Measurements from ENCODE around the gene YIPF6. TPM values are rescaled to one million over a fixed set of nuclear protein-coding genes. Genes with fewer than 3 reads are reported as not detected.

The YIPF6 gene
- polyA plus RNA-seq, 1 of the 3 experiments (the other 2 are of a cell fraction) = 15.0 TPM

DNA sequence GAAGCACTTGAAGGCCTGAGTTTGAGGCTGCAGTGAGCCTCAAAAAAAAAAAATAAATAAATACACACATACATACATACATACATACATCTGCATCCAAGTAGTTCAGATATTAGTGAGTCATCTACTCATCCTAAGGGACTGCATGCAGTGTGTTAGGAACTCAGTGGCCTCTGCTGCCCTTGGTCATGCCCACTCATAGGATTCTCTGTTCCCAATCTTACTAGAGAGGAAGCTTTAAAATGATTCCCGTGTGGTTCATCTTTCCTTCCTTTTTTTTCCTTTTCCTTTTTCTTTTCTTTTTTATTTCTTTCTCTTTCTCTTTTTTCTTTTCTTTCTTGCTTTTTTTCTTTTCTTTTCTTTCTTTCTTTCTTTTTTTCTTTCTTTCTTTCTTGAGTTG, 10.9 kb upstream of the YIPF6 start:
- Histone ChIP-seq H3K27ac (ENCODE audit: low read depth in 2 of 2, low read length in 1 of 2) (no peak overlapping the region), H2AFZ (ENCODE audit: low read depth) (no peak overlapping the region), H3K36me3 (replicated peaks in 1 of 2; ENCODE audit: control insufficient read depth in 1 of 2, insufficient read depth in 2 of 2, low read length in 1 of 2) (no peaks in the 10 kb centered on the region), H3F3A (replicated peaks; ENCODE audit: insufficient read depth) (no peaks in the 10 kb centered on the region), H3K9ac (no peak overlapping the region), H3K79me2 (ENCODE audit: insufficient read depth) (no peaks in the 10 kb centered on the region), H3K4me3 (ENCODE audit: low read depth in 2 of 2, low read length in 1 of 2) (no peak overlapping the region), H3K4me2 (no peak overlapping the region), H3K9me2 (no peaks in the 10 kb centered on the region), H3K9me3 (no peaks in the 10 kb centered on the region), H3K4me1 (ENCODE audit: control insufficient read depth in 1 of 2, insufficient read depth in 2 of 2, low read depth in 1 of 2, low read length in 1 of 2) (no peaks in the 10 kb centered on the region), H4K20me1 (ENCODE audit: insufficient read depth) (no peaks in the 10 kb centered on the region), H3K27me3 (ENCODE audit: insufficient read depth) (no peaks in the 10 kb centered on the region; the same call in 1 of the 2 replicates)
- ChIA-PET CTCF (no interaction called here), POLR2A (no interaction called here)
- DNase-seq = no peak
- TF ChIP-seq, protein P1, sequence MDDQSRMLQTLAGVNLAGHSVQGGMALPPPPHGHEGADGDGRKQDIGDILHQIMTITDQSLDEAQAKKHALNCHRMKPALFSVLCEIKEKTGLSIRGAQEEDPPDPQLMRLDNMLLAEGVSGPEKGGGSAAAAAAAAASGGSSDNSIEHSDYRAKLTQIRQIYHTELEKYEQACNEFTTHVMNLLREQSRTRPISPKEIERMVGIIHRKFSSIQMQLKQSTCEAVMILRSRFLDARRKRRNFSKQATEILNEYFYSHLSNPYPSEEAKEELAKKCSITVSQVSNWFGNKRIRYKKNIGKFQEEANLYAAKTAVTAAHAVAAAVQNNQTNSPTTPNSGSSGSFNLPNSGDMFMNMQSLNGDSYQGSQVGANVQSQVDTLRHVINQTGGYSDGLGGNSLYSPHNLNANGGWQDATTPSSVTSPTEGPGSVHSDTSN (IDR thresholded peaks at IDR 0.05) = no peak
- TF ChIP-seq, protein P2, sequence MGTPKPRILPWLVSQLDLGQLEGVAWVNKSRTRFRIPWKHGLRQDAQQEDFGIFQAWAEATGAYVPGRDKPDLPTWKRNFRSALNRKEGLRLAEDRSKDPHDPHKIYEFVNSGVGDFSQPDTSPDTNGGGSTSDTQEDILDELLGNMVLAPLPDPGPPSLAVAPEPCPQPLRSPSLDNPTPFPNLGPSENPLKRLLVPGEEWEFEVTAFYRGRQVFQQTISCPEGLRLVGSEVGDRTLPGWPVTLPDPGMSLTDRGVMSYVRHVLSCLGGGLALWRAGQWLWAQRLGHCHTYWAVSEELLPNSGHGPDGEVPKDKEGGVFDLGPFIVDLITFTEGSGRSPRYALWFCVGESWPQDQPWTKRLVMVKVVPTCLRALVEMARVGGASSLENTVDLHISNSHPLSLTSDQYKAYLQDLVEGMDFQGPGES (IDR thresholded peaks at IDR 0.05; ENCODE audit: low read depth, low read length) = no peak
- TF ChIP-seq NFIC (IDR thresholded peaks at IDR 0.05; ENCODE audit: borderline replicate concordance) (no peak), NRF1 (IDR thresholded peaks at IDR 0.05; ENCODE audit: low read depth, low read length) (no peak), RFX5 (IDR thresholded peaks at IDR 0.05; ENCODE audit: low read length) (no peak), EZH2phosphoT487 (IDR thresholded peaks at IDR 0.05; ENCODE audit: borderline replicate concordance, low read depth) (no peak), YY1 (IDR thresholded peaks at IDR 0.05; ENCODE audit: low read depth) (no peak), CHD2 (IDR thresholded peaks at IDR 0.05; ENCODE audit: low read length, partially characterized antibody) (no peak), MXI1 (IDR thresholded peaks at IDR 0.05; ENCODE audit: low read depth, low read length) (no peak)
- 15% methylated on average over 1 of the region's 1 CpG for WGBS (ENCODE audit: low lambda C conversion rate)

DNA sequence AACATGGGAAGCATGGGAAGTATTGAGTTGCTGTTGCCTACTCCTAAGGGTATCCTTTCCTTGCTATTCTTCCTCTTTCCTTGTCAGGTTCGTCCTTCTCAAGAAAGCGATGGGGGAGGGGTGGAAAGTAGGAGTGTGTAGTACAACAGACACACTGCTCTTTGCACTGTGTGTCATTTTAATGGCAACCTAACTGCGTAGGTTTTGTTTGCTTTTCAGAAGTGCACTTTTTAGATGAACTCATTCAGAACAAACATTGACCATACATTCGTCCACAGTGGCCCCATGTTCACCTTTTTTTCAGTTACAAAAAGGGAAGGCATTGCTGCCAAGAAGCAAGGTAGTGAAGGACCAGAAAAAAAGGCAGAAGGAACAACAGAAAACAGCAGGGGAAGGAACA, 10.2 kb upstream of the YIPF6 start:
- no peaks in the 10 kb centered on the region for H3K4me1 ChIP-seq (ENCODE audit: control insufficient read depth in 1 of 2, insufficient read depth in 2 of 2, low read depth in 1 of 2, low read length in 1 of 2)
- H3K36me3 ChIP-seq (replicated peaks in 1 of 2; ENCODE audit: control insufficient read depth in 1 of 2, insufficient read depth in 2 of 2, low read length in 1 of 2) = no peaks in the 10 kb centered on the region
- no peak overlapping the region for H3K4me2 ChIP-seq
- 23% methylated on average over 4 of the region's 4 CpGs for WGBS (ENCODE audit: low lambda C conversion rate)
- no peaks in the 10 kb centered on the region for H4K20me1 ChIP-seq (ENCODE audit: insufficient read depth)
- no peak overlapping the region for H3K4me3 ChIP-seq (ENCODE audit: low read depth in 2 of 2, low read length in 1 of 2)
- H3K79me2 ChIP-seq (ENCODE audit: insufficient read depth) = no peaks in the 10 kb centered on the region
- H3K27me3 ChIP-seq (ENCODE audit: insufficient read depth) = no peaks in the 10 kb centered on the region; the same call in 1 of the 2 replicates
- TF ChIP-seq, protein P3, sequence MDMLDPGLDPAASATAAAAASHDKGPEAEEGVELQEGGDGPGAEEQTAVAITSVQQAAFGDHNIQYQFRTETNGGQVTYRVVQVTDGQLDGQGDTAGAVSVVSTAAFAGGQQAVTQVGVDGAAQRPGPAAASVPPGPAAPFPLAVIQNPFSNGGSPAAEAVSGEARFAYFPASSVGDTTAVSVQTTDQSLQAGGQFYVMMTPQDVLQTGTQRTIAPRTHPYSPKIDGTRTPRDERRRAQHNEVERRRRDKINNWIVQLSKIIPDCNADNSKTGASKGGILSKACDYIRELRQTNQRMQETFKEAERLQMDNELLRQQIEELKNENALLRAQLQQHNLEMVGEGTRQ (IDR thresholded peaks at IDR 0.05; ENCODE audit: borderline replicate concordance, low read depth, low read length) = no peak
- no peak for TF ChIP-seq GATA2 (CRISPR knock-in tag; IDR thresholded peaks at IDR 0.05)
- TF ChIP-seq ELF1 (IDR thresholded peaks at IDR 0.05) = no peak
- no peak for TF ChIP-seq TEAD4 (IDR thresholded peaks at IDR 0.05; ENCODE audit: borderline replicate concordance, insufficient read depth)
- no peak for TF ChIP-seq NFIC (IDR thresholded peaks at IDR 0.05; ENCODE audit: borderline replicate concordance)
- TF ChIP-seq SIN3A (IDR thresholded peaks at IDR 0.05; ENCODE audit: borderline replicate concordance, low read depth, low read length) = no peak
- TF ChIP-seq, protein P2 (IDR thresholded peaks at IDR 0.05; ENCODE audit: low read depth, low read length) = no peak
- TF ChIP-seq POLR2AphosphoS5 (IDR thresholded peaks at IDR 0.05; ENCODE audit: low read depth, low read length) = no peak
- ChIA-PET CTCF (no interaction called here), POLR2A (no interaction called here)
- DNase-seq = no peak
- H3F3A ChIP-seq (replicated peaks; ENCODE audit: insufficient read depth) = no peaks in the 10 kb centered on the region
- no peak overlapping the region for H2AFZ ChIP-seq (ENCODE audit: low read depth)
- no peaks in the 10 kb centered on the region for H3K9me3 ChIP-seq
- no peak overlapping the region for H3K9ac ChIP-seq
- H3K9me2 ChIP-seq = no peaks in the 10 kb centered on the region
- H3K27ac ChIP-seq (ENCODE audit: low read depth in 2 of 2, low read length in 1 of 2) = no peak overlapping the region
